NCI-H526 treated with DMSO at 0.1 percent for 48 hours (cell line): ENCODE measurements around the gene NES.

Experiments used
- DNase-seq: peaks from one replicate; lab custom pipeline; 2025; lab: John Stamatoyannopoulos, UW

Gene NES, protein sequence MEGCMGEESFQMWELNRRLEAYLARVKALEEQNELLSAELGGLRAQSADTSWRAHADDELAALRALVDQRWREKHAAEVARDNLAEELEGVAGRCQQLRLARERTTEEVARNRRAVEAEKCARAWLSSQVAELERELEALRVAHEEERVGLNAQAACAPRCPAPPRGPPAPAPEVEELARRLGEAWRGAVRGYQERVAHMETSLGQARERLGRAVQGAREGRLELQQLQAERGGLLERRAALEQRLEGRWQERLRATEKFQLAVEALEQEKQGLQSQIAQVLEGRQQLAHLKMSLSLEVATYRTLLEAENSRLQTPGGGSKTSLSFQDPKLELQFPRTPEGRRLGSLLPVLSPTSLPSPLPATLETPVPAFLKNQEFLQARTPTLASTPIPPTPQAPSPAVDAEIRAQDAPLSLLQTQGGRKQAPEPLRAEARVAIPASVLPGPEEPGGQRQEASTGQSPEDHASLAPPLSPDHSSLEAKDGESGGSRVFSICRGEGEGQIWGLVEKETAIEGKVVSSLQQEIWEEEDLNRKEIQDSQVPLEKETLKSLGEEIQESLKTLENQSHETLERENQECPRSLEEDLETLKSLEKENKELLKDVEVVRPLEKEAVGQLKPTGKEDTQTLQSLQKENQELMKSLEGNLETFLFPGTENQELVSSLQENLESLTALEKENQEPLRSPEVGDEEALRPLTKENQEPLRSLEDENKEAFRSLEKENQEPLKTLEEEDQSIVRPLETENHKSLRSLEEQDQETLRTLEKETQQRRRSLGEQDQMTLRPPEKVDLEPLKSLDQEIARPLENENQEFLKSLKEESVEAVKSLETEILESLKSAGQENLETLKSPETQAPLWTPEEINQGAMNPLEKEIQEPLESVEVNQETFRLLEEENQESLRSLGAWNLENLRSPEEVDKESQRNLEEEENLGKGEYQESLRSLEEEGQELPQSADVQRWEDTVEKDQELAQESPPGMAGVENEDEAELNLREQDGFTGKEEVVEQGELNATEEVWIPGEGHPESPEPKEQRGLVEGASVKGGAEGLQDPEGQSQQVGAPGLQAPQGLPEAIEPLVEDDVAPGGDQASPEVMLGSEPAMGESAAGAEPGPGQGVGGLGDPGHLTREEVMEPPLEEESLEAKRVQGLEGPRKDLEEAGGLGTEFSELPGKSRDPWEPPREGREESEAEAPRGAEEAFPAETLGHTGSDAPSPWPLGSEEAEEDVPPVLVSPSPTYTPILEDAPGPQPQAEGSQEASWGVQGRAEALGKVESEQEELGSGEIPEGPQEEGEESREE (N-terminal part only)

DNA sequence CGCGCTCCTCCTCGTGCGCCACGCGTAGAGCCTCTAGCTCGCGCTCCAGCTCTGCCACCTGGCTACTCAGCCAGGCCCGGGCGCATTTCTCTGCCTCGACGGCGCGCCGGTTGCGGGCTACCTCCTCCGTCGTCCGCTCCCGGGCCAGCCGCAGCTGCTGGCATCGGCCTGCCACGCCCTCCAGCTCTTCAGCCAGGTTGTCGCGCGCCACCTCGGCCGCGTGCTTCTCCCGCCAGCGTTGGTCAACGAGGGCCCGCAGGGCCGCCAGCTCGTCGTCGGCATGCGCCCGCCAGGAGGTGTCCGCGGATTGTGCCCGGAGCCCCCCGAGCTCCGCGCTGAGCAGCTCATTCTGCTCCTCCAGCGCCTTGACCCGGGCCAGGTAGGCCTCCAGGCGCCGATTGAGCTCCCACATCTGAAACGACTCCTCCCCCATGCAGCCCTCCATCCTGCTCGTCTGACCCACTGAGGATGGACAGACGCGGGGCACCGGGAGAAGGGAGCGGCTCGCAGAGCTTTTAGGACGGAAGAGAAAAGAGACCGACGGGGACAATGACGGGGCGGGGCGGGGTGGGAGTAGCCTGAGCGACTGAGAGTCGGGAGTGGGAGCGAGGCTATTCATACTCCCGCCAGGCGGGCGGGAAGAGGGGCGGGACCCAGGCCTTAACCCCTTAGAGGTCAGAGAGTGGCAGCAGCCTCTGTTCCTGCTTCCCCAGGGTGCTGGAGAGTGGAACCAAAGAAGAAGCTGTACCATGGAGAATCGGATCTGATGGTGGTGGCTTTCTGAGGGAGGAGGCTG is at the start of gene NES:
NES (minus strand) TSS at position 588 of the 796 bp plus-strand sequence; CDS start at position 445, 143 bp downstream.
- DNase-seq = peak; percentile 61

GRCh38 chr1:156726549-156727226 is 49.5 kb upstream of the NES start:
- DNase-seq = peak; percentile 81

DNA sequence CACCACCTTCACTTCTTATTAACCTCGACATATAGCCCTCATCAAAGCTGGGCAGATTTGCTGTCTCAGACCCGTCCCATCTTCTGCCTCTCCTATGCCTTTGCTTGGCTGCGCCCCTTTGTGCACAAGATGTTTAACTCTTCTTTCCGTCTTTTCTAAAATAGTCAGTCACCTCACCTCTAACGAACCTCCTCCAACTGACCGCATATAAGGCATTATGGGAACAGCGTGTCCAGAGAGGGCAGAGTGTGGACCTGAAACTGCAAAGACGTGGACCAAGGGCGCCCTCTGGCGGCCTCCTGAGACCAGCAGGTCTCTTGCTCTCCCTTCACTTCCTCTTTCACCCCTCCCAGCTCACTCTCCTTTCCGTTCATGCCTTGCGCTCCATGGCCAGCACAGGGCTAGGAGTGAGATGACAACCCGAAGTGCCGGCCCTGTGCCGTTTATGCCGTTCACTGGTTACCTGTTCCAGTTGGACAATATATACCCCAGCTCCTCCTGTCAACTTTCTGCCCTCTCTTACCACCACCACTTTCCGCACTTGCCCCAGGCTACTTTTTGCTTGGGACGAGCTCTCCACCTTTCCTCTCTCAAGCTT is 48.6 kb upstream of the NES start:
- DNase-seq = peak; percentile 97

DNA sequence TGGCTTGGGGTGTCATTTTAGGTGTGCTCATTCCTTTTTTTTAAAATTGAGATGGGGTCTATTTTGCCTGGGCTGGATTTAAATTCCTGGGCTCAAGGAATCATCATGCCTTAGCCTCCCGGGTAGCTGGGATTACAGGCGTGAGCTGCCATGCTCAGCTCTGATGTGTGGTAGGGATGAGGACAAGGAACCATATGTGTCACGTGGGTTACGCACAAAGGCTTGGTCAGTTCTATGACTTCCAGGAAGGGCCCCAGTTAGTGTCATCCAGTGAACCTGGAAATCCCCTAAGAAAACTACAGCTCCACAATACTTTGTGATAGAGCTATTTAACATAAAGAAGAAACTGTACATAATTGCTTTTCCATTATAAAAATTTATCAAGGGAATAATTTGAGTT is 44.3 kb upstream of the NES start:
- DNase-seq = no peak

DNA sequence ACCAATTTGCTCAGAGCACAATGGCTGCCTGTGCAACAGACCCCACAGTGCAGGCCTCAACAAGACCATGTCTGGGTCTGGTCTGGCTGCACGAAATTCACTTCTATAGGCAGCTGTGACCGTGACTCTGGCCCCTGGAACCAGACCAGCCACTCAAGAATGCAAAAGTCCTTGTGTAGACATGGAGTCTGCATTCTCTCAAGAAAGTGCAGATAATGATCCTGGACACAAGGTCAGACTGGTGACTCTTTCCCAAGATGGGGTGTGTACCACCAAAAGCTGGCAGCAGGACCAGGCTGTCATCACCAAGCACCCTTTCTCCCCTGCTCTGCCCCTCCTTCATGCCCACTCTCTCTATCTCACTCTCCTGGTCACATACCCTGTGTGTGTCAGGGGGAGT is 43.9 kb upstream of the NES start:
- no peak for DNase-seq

DNA sequence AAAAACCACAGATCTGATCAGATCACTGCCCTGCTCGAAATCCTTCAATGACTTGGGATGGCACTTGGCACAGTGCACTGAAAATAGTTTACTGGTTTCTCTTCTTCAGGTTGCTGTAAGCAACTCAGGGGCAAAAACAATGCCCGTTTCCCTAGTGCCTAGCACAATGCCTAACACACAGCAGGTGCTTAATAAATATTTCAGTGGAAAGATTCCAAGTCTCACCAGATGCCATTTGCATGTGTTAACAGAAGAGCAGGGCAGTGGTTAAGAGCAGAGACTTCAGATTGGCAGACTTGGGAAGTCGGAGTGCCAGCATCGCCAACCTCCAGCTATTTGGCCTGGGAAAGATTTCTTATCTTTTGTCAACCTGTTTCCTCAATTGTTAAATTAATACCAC is 40.1 kb upstream of the NES start:
- no peak for DNase-seq

- no peak for DNase-seq
Observed at GRCh38 chr1:156714830-156715229, 37.6 kb upstream of the NES start.

- no peak for DNase-seq
Observed at GRCh38 chr1:156712626-156713025, 35.4 kb upstream of the NES start.

GRCh38 chr1:156711011-156711817 is 34.0 kb upstream of the NES start:
- DNase-seq = no peak

- no peak for DNase-seq
Observed at GRCh38 chr1:156709757-156710489, 32.7 kb upstream of the NES start.

- DNase-seq = no peak
Observed at GRCh38 chr1:156709031-156709430, 31.8 kb upstream of the NES start.

DNA sequence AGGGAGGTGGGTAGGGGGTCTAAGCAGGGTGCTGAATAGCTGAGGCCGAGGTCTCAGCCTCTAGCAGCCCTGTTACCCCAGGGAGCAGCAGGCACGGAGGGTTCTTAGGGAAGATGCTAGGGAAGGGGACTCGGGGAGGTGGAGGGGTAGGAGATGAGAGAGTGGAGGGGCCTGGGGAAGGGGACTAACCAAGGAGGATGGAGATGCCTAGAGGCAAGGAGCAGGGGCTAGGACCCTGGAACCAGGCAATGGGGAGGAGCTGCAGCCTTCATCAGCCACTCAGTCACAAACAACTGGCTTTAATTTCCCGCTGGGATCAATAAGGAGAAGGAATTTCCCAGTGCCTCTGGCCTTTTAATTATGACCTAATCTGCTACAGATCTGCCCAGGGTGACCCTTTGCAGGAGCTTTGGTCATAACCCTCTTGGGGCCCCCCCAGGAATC is 31.0 kb upstream of the NES start:
- DNase-seq = no peak

DNA sequence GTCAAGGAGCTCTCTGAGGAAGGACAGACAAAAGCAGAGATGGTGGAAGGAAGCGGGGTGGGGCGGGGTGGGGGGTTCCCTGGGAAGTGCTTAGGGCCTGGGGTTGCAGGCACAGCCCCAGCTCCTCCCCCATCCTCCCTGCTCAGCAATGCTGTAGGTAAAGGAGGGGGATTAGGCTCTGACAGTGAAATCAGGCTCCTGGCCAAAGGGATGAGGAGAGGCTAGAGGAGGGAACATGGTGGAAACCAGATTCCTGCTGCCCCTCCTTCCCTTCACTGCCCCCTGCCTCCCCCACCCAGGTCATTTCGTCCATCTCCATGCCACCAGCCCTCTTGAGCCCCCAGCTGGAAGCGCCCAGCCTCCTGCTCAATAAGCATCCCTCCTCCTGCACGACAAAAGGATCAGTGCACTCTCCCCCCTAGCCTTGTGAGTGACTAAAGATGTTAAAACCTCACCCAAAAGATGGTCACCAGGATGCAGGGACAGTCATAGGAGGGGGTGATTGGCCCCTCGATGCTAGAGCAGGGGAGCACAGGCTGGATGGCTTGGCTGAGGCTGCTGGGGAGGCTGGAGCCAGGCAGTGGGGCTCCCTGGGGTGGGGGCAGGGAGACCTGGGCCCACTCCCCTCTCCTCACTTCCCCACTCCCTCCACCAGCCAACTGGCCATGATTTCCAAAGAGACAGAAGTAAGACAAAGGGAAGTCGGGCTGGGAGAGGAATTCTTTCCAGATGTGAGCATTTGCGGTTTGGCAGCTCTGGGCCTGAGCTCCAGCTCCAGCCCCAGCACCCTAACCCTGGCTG is 30.4 kb upstream of the NES start:
- no peak for DNase-seq

GRCh38 chr1:156706657-156707416 is 29.6 kb upstream of the NES start:
- DNase-seq = no peak

DNA sequence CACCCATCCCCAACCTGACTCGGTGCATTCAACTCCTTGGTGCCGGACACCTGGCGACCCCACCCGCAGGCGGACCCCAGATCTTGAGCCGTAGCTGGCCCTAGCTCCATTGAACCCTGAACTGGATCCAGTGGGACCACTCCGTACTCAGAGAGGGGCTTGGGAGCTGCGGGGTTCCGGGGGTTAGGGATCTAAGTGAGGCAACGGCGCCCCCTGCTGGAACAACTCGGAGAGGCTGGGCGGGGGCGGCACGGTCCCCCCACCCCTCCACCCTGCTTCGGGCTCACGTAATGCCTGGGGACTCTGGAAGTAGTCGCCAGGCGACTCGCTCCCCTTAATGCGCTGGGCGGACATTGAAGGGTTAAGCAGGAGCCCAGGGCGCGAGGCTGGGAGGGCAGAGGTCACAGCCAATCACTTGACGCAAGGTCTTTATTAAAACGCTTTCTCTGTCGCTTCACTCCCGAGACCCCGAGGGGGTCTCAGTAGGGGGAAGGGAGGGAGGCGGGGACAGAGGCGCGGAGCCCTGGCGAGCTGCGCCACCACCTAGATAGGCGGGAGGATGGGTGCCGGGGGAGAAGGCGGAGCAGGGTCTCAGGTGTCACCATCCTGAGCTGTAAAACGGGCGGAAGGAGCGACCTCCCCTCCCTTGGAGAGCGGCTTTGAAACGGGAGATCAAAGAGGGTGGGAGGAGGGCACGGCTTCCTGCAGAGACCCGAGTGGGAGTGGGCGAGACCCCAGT is 28.9 kb upstream of the NES start:
- peak; percentile 78 for DNase-seq

GRCh38 chr1:156705321-156705917 is 28.2 kb upstream of the NES start, which contains the start of gene CRABP2:
TSS of gene CRABP2 (minus strand) at chr1:156705583. CDS start at chr1:156705446, 137 bp downstream.
- no peak for DNase-seq
